GM19193 (cell line): Measurements from ENCODE around the gene C12orf57.
A peak's percentile ranks its signal among the peaks of the same experiment; 100 is the strongest.

Source experiments
- POLR2A ChIP-seq: IDR thresholded peaks from 4 replicates; pipeline ENCODE4 v1.6.1; 2011; ENCODE audit not compliant: insufficient read depth, insufficient read length; ENCODE audit errors: extremely low read depth

The C12orf57 gene

GRCh38 chr12:6953442-6954315 is 9.9 kb downstream of the C12orf57 start:
- peak; percentile 99 for TF ChIP-seq POLR2A

DNA sequence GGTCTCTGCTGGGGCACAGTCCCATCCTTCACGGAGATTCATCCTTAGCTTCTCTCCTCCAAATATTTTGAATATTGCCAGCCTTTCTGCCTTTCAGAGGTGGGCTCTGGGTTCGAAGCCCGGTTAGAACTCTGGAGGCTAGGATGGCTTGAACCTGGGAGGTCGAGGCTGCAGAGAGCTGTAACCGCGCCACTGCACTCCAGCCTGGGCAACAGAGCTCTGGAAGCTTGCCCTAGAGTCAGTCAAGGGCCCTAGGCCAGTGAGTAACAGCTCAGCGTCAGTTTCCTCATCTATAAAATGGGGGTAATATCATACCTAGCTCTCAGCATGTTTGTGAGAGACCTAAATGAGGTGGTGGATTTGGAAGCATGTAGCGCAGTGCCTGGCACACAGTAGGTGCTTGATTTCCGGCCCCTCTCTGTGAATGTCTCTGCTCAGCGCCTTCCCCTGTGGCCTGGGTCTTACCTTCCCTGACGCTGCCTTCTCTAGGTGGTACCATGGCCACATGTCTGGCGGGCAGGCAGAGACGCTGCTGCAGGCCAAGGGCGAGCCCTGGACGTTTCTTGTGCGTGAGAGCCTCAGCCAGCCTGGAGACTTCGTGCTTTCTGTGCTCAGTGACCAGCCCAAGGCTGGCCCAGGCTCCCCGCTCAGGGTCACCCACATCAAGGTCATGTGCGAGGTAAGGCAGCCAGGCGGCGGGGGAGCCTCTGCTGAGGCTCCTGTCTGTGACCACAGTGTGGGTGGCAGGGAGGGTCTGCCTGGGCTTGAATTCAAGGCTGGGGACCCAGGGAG is 10.7 kb downstream of the C12orf57 start:
- peak; percentile 27 for TF ChIP-seq POLR2A

DNA sequence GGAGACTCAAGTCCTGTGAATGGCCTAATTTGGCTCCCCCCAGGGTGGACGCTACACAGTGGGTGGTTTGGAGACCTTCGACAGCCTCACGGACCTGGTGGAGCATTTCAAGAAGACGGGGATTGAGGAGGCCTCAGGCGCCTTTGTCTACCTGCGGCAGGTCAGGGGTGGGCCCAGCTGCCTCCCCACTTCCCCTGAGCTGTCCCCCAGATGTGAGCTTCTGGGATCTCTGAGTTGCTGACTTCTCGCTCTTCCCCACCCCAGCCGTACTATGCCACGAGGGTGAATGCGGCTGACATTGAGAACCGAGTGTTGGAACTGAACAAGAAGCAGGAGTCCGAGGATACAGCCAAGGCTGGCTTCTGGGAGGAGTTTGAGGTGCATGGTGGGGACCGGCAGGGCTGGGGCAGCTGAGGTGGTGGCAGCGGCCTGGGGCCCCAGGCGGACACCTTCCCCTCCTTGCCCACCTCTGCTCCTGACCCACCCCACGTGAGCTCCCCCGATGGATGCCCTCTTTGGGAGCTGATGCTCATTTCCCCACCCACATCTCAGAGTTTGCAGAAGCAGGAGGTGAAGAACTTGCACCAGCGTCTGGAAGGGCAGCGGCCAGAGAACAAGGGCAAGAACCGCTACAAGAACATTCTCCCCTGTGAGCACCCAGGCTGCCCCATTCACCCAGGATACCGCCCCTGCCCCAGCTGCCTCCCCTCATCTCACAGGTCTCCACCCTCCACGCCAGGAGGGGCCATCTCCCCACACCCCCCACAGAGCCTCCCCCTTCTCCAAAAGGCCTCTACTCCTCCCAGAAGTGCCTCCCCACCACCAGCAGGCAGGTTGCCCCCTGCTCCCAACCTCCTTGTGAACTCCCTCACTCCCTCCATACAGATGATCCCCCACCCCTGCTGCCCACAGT is 11.5 kb downstream of the C12orf57 start:
- TF ChIP-seq POLR2A = peak; percentile 6

DNA sequence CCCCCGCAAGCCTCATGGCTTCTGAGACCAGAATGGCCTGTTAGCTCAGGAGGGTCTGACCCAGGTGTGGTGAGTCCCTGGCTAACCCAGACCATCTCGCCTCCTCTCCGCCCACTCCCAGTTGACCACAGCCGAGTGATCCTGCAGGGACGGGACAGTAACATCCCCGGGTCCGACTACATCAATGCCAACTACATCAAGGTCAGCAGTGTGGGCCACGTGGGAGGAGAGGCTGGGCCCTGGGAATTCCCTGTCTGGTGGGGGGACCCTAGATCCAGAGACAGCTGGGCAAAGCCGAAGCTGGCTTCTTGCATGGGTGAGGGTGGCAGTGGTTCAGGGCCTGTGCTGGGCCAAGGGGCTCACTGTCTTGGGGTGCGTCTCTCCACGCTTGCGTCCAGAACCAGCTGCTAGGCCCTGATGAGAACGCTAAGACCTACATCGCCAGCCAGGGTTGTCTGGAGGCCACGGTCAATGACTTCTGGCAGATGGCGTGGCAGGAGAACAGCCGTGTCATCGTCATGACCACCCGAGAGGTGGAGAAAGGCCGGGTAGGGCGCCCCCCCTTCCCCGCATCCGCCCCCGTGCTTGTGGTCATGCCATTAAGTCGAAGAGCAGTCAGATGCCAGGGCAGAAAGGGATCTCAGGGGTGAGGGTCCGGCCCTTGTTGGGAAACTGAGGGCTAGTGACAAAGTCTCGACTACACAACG is 12.4 kb downstream of the C12orf57 start:
- TF ChIP-seq POLR2A = peak; percentile 55

- peak; percentile 0 for TF ChIP-seq POLR2A
Observed at GRCh38 chr12:6957151-6957701, 13.4 kb downstream of the C12orf57 start.

- TF ChIP-seq POLR2A = peak; percentile 33
Observed at GRCh38 chr12:6957741-6958608, 14.2 kb downstream of the C12orf57 start.

- TF ChIP-seq POLR2A = no peak
Observed at GRCh38 chr12:6958609-6959057, 14.8 kb downstream of the C12orf57 start.

- peak; percentile 89 for TF ChIP-seq POLR2A
Observed at GRCh38 chr12:6959058-6959804, 15.4 kb downstream of the C12orf57 start.

- TF ChIP-seq POLR2A = no peak
Observed at GRCh38 chr12:6959805-6960592, 16.2 kb downstream of the C12orf57 start.

- peak; percentile 8 for TF ChIP-seq POLR2A
Observed at GRCh38 chr12:6960593-6961277, 16.9 kb downstream of the C12orf57 start.

DNA sequence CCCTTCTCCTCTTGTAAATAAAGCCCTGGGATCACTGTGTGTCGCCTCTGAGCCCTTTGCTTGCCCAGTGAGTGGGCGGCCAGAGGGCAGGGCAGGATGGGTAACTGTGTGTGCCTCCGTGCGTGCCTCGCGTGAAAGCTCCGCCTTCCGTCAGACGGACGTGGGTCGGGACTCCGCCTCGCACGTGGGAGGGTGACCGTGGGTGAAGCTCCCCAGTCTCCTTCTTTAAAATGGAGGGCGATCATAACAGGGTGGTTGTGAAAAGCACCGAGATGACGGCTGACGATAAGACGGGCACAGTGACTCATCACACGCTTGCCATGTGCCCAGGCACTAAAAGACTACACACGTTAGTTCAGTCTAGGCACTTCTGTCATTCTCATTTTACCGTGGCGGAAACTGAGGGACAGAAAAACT is 17.5 kb downstream of the C12orf57 start:
- peak; percentile 34 for TF ChIP-seq POLR2A
